K562 (cell line): ENCODE measurements around the gene DPPA4. TPM values are rescaled to one million over a fixed set of nuclear protein-coding genes. Genes with fewer than 3 reads are reported as not detected.

Source experiments
- ATAC-seq: fragments of 200-7000 bp; cut with Tn5 transposase; 3 replicates; pipeline ENCODE4 v1.9.1; 2020; ENCODE audit warnings: moderate library complexity
- BruUV-seq: library from RNA; stranded (reverse); fragments of 400-500 nt; replicated peaks from 2 replicates; lab custom pipeline; 2021; lab: Mats Ljungman, UMichigan
- CTCF ChIA-PET: fragments of 300-600 bp; formaldehyde crosslinking; extraction: SDS; loops from one replicate; lab custom pipeline; 2021; ENCODE audit warnings: low intra/inter-chr PET ratio; lab: Yijun Ruan, JAX
- POLR2A ChIA-PET: fragments of 300-600, 350-650 bp; sonication (Branson Sonifier 250); formaldehyde crosslinking; extraction: SDS; loops from one replicate; lab custom pipeline; 2021; ENCODE audit warnings: antibody characterized with exemption, inconsistent platforms; lab: Yijun Ruan, JAX
- DNase-seq, 4 experiments: peaks; one replicate each; pipeline versions ENCODE4 v3.0.0 to v3.0.0-alpha.2; 2011 to 2018; ENCODE audit warnings: low spot score in 3 of 4, mixed read lengths in 3 of 4; ENCODE audit errors: extremely low read depth in 1 of 4
- FAIRE-seq: peaks from 2 replicates; lab custom pipeline; 2011; peaks lifted over from hg19 to GRCh38; lab: Jason Lieb, UNC
- H2AFZ ChIP-seq: 2 replicates; pipeline ENCODE4 v1.6.0; 2011; ENCODE audit warnings: low read depth, low read length, control low read depth, inconsistent platforms
- H3K27ac ChIP-seq: fragments of 200-600 bp; 3 replicates; pipeline ENCODE4 v1.8.0; 2011; ENCODE audit warnings: low read depth, mild to moderate bottlenecking, control low read depth, inconsistent platforms, low read length, moderate library complexity, mixed read lengths; ENCODE audit errors: extremely low read depth
- H3K27me3 ChIP-seq, 2 experiments: fragments of 300-600 bp in 1 of 2; 2 replicates in 1 of 2; 3 replicates in 1 of 2; pipeline versions ENCODE4 v1.6.0 to v1.8.0; 2011; ENCODE audit warnings: inconsistent platforms in 2 of 2, low read length in 2 of 2, mild to moderate bottlenecking in 1 of 2, mixed read lengths in 1 of 2, moderate library complexity in 1 of 2; ENCODE audit not compliant: control insufficient read depth in 2 of 2, insufficient read depth in 2 of 2
- H3K36me3 ChIP-seq: fragments of 300-600 bp; 3 replicates; pipeline ENCODE4 v1.8.0; 2011; ENCODE audit warnings: mild to moderate bottlenecking, low read length, inconsistent platforms; ENCODE audit not compliant: control insufficient read depth, insufficient read depth
- H3K4me1 ChIP-seq, 2 experiments: fragments of 200-600 bp in 1 of 2; replicated peaks in 1 of 2; 2 replicates in 1 of 2; 3 replicates in 1 of 2; pipeline versions ENCODE4 v1.5.1 to v1.8.0; 2011; ENCODE audit warnings: inconsistent platforms in 2 of 2, low read length in 2 of 2, mild to moderate bottlenecking in 1 of 2, mixed read lengths in 1 of 2, moderate library complexity in 1 of 2; ENCODE audit not compliant: control insufficient read depth in 2 of 2, insufficient read depth in 2 of 2
- H3K4me2 ChIP-seq: 2 replicates; pipeline ENCODE4 v1.6.1; 2011; ENCODE audit warnings: low read length, control low read depth, inconsistent platforms, mixed read lengths; ENCODE audit not compliant: insufficient read depth
- H3K4me3 ChIP-seq: fragments of 200-600 bp; sonication (generic), shearing (Covaris generic); 2 replicates; pipeline ENCODE4 v1.5.1; 2016; ENCODE audit warnings: control low read depth, inconsistent platforms
- H3K79me2 ChIP-seq: fragments of 200-600 bp; 3 replicates; pipeline ENCODE4 v1.8.0; 2011; ENCODE audit warnings: low read length, inconsistent platforms; ENCODE audit not compliant: control insufficient read depth, insufficient read depth
- H3K9ac ChIP-seq, 2 experiments: 2 replicates each; pipeline versions ENCODE4 v1.6.0 to v1.6.1; 2011; ENCODE audit warnings: low read depth in 2 of 2, low read length in 2 of 2, control low read depth in 1 of 2, inconsistent platforms in 1 of 2, mild to moderate bottlenecking in 1 of 2, mixed read lengths in 1 of 2; ENCODE audit not compliant: insufficient read depth in 1 of 2
- H3K9me1 ChIP-seq: one replicate; pipeline ENCODE4 v1.6.0; 2011; ENCODE audit warnings: inconsistent platforms, mild to moderate bottlenecking, low read length, moderate library complexity; ENCODE audit not compliant: control insufficient read depth, insufficient read depth
- H3K9me3 ChIP-seq: replicated peaks from 2 replicates; pipeline ENCODE4 v1.5.1; 2011; ENCODE audit warnings: low read depth, low read length, inconsistent platforms; ENCODE audit not compliant: control insufficient read depth, insufficient read depth
- H4K20me1 ChIP-seq: replicated peaks from 2 replicates; pipeline ENCODE4 v1.6.1; 2011; ENCODE audit warnings: low read length, inconsistent platforms, mixed read lengths; ENCODE audit not compliant: control insufficient read depth, insufficient read depth
- ATF4 ChIP-seq: fragments of 450-650 bp; formaldehyde crosslinking; IDR thresholded peaks from 2 replicates; pipeline ENCODE4 v1.4.0; 2022; ENCODE audit warnings: mild to moderate bottlenecking, moderate library complexity
- CBFB ChIP-seq: sonication (generic); formaldehyde crosslinking; IDR thresholded peaks from 2 replicates; pipeline ENCODE4 v1.4.0; 2020; ENCODE audit warnings: mild to moderate bottlenecking, missing genetic modification reagents
- DLX4 ChIP-seq: fragments of 250-450 bp; sonication (Bioruptor Pico); IDR thresholded peaks from 2 replicates; pipeline ENCODE4 v1.6.1; 2021; ENCODE audit warnings: mild to moderate bottlenecking
- ELK3 ChIP-seq: fragments of 450-650 bp; formaldehyde crosslinking; IDR thresholded peaks from 2 replicates; pipeline ENCODE4 v1.4.0; 2020; ENCODE audit warnings: mild to moderate bottlenecking
- TCF7L2 ChIP-seq: fragments of 150-350 bp; IDR thresholded peaks from 2 replicates; pipeline ENCODE4 v1.6.1; 2016; ENCODE audit warnings: low read depth, mild to moderate bottlenecking, low read length, moderate library complexity
- USF1 ChIP-seq: sonication (generic); formaldehyde crosslinking; IDR thresholded peaks from 2 replicates; pipeline ENCODE4 v1.9.0; 2022; ENCODE audit warnings: mild to moderate bottlenecking, missing genetic modification reagents
- WGBS: fragments of 100-300 bp; shearing (Covaris generic); methylation state at CpG from one replicate; pipeline ENCODE4 v1.1.6; 2016; ENCODE audit warnings: low coverage, mixed read lengths; ENCODE audit not compliant: insufficient coverage; ENCODE audit errors: missing lambda C conversion rate; 5-methylcytosine and 5-hydroxymethylcytosine counted together
- in situ Hi-C: fragments of 300-500 bp; cut with MboI; formaldehyde crosslinking; loops from 4 replicates; pipeline ENCODE4 v1.15.0; 2018; ENCODE audit warnings: inconsistent platforms, mixed read lengths
- intact Hi-C: fragments of 100-400 bp; cut with micrococcal nuclease; formaldehyde crosslinking; loops from 2 replicates; pipeline ENCODE4 v1.14.2; 2022
- polyA plus RNA-seq, 8 experiments: library from polyadenylated mRNA; depleted of rRNA in 4 of 8; stranded (reverse) in 5 of 8; unstranded in 3 of 8; fragments of >200 nt; fragmentation: Nextera tagmentation in 2 of 8; fragmentation: Illumina TruSeq in 1 of 8; extraction: Ambion mirVana in 2 of 8; extraction: Trizol in 1 of 8; gene quantifications; 2 replicates each; pipeline versions ENCODE4 v1.2.1 to v1.2.3, GENCODE V29; 2011 to 2014; ENCODE audit warnings: inconsistent platforms in 1 of 8, missing spikeins in 1 of 8
- total RNA-seq, 7 experiments: library from RNA; depleted of rRNA in 6 of 7; stranded (reverse); fragments of >200 nt in 6 of 7; fragmentation: Illumina TruSeq in 2 of 7; extraction: Trizol in 2 of 7; gene quantifications; 2 replicates each; pipeline versions ENCODE4 v1.2.1 to v1.2.3, GENCODE V29; 2011 to 2021; ENCODE audit warnings: low replicate concordance in 1 of 7

DPPA4 gene
- total and polyA plus RNA-seq, 9 of the 15 experiments (the other 6 are each of a cell fraction or from before 2014, with no cell fraction given) = 0.53 TPM; not detected in 8

GRCh38 chr3:109334572-109334971, 2.8 kb downstream of the DPPA4 start (continued):
- TF ChIP-seq ATF4 (CRISPR knock-in tag) (no peak), USF1 (CRISPR knock-in tag) (no peak), DLX4 (CRISPR knock-in tag) (no peak)
- TF ChIP-seq, all 486 proteins: peak for 0

GRCh38 chr3:109331692-109332091, 5.7 kb downstream of the DPPA4 start:
- in situ Hi-C loops (no loop called here), intact Hi-C loops (no loop called here)
- Histone ChIP-seq H3K4me3 (no peak overlapping the region), H3K9me3 (no peaks in the 10 kb centered on the region), H2AFZ (no peak overlapping the region), H3K9ac (no peak overlapping the region), H3K79me2 (no peaks in the 10 kb centered on the region), H3K4me2 (no peak overlapping the region), H4K20me1 (no peaks in the 10 kb centered on the region), H3K9me1 (no peaks in the 10 kb centered on the region), H3K27me3 (no peaks in the 10 kb centered on the region), H3K36me3 (no peaks in the 10 kb centered on the region), H3K4me1 (no peaks in the 10 kb centered on the region), H3K27ac (no peak overlapping the region)
- DNase-seq (no peak), FAIRE-seq (no peak), ATAC-seq (no peak)
- ChIA-PET CTCF (no interaction called here), POLR2A (no interaction called here)
- WGBS = 0% methylated on average over 4 of the region's 5 CpGs
- no TSS peak for BruUV-seq
- TF ChIP-seq CBFB (CRISPR knock-in tag) (no peak), ELK3 (CRISPR knock-in tag) (no peak), TCF7L2 (no peak), USF1 (CRISPR knock-in tag) (no peak)
